Ovary (tissue), 3 donors: ENCODE data around the gene UCK2.

Experiments
- EP300 ChIP-seq: sonication (generic); formaldehyde crosslinking; IDR thresholded peaks from one replicate; pipeline ENCODE4 v1.6.1; 2017; ENCODE audit warnings: antibody characterized with exemption
- POLR2A ChIP-seq: fragments of 450-650 bp; IDR thresholded peaks from one replicate; pipeline ENCODE4 v1.6.1; 2017; ENCODE audit warnings: antibody characterized with exemption, mild to moderate bottlenecking, moderate library complexity
- TF ChIP-seq, protein P1 (sequence below), 3 donors: fragments of 450-650 bp in 2 of 3; fragments of 200-600 bp in 1 of 3; IDR thresholded peaks; one replicate each; pipeline versions ENCODE4 v1.5.1 to v1.8.0; 2016 to 2022; ENCODE audit warnings: antibody characterized with exemption in 3 of 3, mild to moderate bottlenecking in 1 of 3
- donor health status: DM: no; HTN: no; CAD: no.

DNA sequence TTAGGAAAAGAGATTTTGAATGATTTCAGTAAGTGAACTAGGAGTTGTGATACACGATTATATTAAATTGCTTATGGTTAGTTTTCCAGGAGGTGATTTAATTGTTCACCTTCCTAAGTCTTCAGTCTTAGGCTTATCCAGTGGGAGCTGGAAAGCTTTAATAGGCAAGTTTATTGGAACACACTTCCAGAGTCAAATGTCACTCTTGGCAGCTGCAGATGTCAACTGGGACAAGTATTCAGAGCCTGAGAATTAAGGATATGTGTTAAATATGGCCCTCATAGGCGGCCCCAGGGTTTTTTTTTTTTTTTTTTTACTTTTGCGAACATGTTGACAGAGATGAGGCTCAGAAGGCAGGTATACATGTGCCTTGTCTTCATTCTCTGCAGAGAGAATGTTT lies 29.2 kb downstream of the UCK2 start:
- TF ChIP-seq POLR2A, result no peak
- TF ChIP-seq, protein P1, sequence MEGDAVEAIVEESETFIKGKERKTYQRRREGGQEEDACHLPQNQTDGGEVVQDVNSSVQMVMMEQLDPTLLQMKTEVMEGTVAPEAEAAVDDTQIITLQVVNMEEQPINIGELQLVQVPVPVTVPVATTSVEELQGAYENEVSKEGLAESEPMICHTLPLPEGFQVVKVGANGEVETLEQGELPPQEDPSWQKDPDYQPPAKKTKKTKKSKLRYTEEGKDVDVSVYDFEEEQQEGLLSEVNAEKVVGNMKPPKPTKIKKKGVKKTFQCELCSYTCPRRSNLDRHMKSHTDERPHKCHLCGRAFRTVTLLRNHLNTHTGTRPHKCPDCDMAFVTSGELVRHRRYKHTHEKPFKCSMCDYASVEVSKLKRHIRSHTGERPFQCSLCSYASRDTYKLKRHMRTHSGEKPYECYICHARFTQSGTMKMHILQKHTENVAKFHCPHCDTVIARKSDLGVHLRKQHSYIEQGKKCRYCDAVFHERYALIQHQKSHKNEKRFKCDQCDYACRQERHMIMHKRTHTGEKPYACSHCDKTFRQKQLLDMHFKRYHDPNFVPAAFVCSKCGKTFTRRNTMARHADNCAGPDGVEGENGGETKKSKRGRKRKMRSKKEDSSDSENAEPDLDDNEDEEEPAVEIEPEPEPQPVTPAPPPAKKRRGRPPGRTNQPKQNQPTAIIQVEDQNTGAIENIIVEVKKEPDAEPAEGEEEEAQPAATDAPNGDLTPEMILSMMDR (IDR thresholded peaks at IDR 0.05), result no peak
- no peak for TF ChIP-seq EP300
